CD4-positive, CD25-positive, alpha-beta regulatory T cell (primary cell): Measurements from ENCODE around the gene EDC4. TPM values are rescaled to one million over a fixed set of nuclear protein-coding genes. Genes with fewer than 3 reads are reported as not detected.
A peak's percentile ranks its signal among the peaks of the same experiment; 100 is the strongest.

Experiments used
- ATAC-seq, 2 donors: fragments of 150-1000 bp; cut with Tn5 transposase; one replicate each; pipeline ENCODE4 v1.10.0; 2021; ENCODE audit warnings: low read depth in 2 of 2, moderate number of reproducible peaks in 2 of 2, moderate library complexity in 1 of 2
- DNase-seq, 3 donors: peaks; one replicate each; pipeline versions ENCODE4 v3.0.0 to v3.0.0-alpha.2; 2012 to 2022; ENCODE audit warnings: mixed read lengths in 1 of 3
- H3K27ac ChIP-seq: one replicate; pipeline ENCODE4 v1.7.0; 2013; ENCODE audit warnings: mild to moderate bottlenecking, low read length; ENCODE audit not compliant: insufficient read depth, poor library complexity, severe bottlenecking
- H3K27me3 ChIP-seq: one replicate; pipeline ENCODE4 v1.7.0; 2013; ENCODE audit warnings: low read length; ENCODE audit not compliant: control insufficient read depth, insufficient read depth
- H3K36me3 ChIP-seq: one replicate; pipeline ENCODE4 v1.7.0; 2013; ENCODE audit warnings: mild to moderate bottlenecking, low read length, moderate library complexity; ENCODE audit not compliant: control insufficient read depth, insufficient read depth
- H3K4me1 ChIP-seq: 2 replicates; pipeline ENCODE4 v1.7.0; 2013; ENCODE audit warnings: mild to moderate bottlenecking, low read length; ENCODE audit not compliant: insufficient read depth, control insufficient read depth, poor library complexity, severe bottlenecking
- H3K4me3 ChIP-seq: one replicate; pipeline ENCODE4 v1.7.0; 2013; ENCODE audit warnings: low read depth, mild to moderate bottlenecking, low read length, moderate library complexity
- H3K9me3 ChIP-seq, 2 experiments: 1 replicate in 1 of 2; 2 replicates in 1 of 2; pipeline ENCODE4 v1.7.0; 2013; ENCODE audit warnings: low read length in 2 of 2, mild to moderate bottlenecking in 1 of 2, moderate library complexity in 1 of 2; ENCODE audit not compliant: control insufficient read depth in 2 of 2
- H3K27ac Mint-ChIP-seq, 3 donors: one replicate each; pipeline ENCODE4 v1.8.0; 2020 to 2022; ENCODE audit warnings: mild to moderate bottlenecking in 3 of 3, mixed read lengths in 3 of 3, moderate library complexity in 2 of 3
- H3K27me3 Mint-ChIP-seq: one replicate; pipeline ENCODE4 v1.8.0; 2022; ENCODE audit warnings: mild to moderate bottlenecking, mixed read lengths
- H3K36me3 Mint-ChIP-seq: one replicate; pipeline ENCODE4 v1.8.0; 2020; ENCODE audit warnings: mixed read lengths
- H3K4me1 Mint-ChIP-seq, 4 donors: one replicate each; pipeline ENCODE4 v1.8.0; 2020 to 2022; ENCODE audit warnings: mixed read lengths in 4 of 4, mild to moderate bottlenecking in 1 of 4
- H3K4me3 Mint-ChIP-seq, 4 donors: one replicate each; pipeline ENCODE4 v1.8.0; 2020 to 2022; ENCODE audit warnings: mild to moderate bottlenecking in 4 of 4, mixed read lengths in 4 of 4, moderate library complexity in 3 of 4
- H3K9me3 Mint-ChIP-seq, 7 donors: one replicate each; pipeline ENCODE4 v1.8.0; 2020 to 2022; ENCODE audit warnings: mixed read lengths in 7 of 7, mild to moderate bottlenecking in 3 of 7, moderate library complexity in 2 of 7
- polyA plus RNA-seq, 4 donors: library from polyadenylated mRNA; unstranded; fragments of 300-500 nt; fragmentation: Illumina TruSeq; gene quantifications; one replicate each; pipeline ENCODE4 v1.2.3, GENCODE V29; 2021
- total RNA-seq: library from RNA; stranded (reverse); gene quantifications from one replicate; pipeline ENCODE4 v1.2.3, GENCODE V29; 2022

The EDC4 gene
- total and polyA plus RNA-seq, 5 donors from 2014 or later: 24.7 to 103 (median 37.9) TPM

DNA sequence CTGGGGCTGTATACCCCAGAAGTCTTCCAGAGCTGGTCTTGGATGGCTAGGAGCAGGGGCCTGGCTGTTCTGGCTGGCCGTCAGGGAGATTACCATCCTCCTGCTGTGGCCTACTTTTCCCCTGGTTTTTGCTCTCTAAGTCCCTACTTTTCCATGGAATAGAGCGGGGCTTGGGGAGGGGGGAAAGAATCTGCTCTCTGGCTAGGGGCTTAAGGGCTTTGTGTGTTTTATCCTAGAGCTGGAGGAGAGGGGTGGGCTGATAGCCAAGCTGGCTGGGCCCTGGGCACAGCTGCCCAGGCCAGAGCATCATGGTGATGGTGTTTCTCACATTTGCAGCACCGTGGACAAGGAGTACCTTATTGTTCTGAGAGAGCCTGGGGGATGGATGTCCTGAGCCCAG is 15.5 kb downstream of the EDC4 start:
- peaks cover 8% of the 10 kb centered on the region for H3K36me3 Mint-ChIP-seq
- no peak overlapping the region for H3K27ac ChIP-seq
- peaks cover 9% of the 10 kb centered on the region for H3K36me3 ChIP-seq
- no peak overlapping the region for H3K4me3 ChIP-seq
- H3K4me1 ChIP-seq: peaks cover 4% of the 10 kb centered on the region
- no peak overlapping the region for H3K27ac Mint-ChIP-seq
- H3K27me3 ChIP-seq: no peaks in the 10 kb centered on the region
- ATAC-seq (no peak), DNase-seq (no peak)
- peaks cover 4 to 9% (median 8%) of the 10 kb centered on the region in 4 donors for H3K4me1 Mint-ChIP-seq
- no peaks in the 10 kb centered on the region for H3K9me3 Mint-ChIP-seq
- no peaks in the 10 kb centered on the region for H3K27me3 Mint-ChIP-seq
- H3K9me3 ChIP-seq: no peaks in the 10 kb centered on the region
- H3K4me3 Mint-ChIP-seq: no peak overlapping the region

DNA sequence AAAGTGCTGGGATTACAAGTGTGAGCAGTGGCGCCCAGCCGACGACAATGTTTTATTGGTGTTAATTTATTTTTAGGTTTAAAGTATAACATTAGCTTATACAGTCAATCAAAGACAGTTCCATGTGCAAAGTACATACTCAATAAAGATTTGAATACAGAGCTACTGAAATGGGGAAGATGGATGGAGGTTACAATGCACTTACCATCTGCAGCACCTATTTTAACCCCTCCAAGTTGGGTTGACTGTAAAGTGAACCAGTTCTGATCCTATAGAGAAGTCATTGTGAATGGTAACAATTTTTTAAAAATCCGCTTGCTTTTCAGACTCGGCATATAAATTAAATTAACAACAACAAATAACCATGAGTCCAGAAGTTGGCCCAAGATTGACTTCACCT is 19.5 kb downstream of the EDC4 start:
- Histone ChIP-seq H3K27me3 (no peaks in the 10 kb centered on the region), H3K4me3 (peak overlapping the region; percentile 93), H3K27ac (peak overlapping the region; percentile 86), H3K36me3 (no peaks in the 10 kb centered on the region), H3K4me1 (peaks cover 18% of the 10 kb centered on the region), H3K9me3 (no peaks in the 10 kb centered on the region)
- Mint-ChIP-seq H3K27ac (peak overlapping the region in 2 of 3 donors; percentile 90 to 97), H3K27me3 (no peaks in the 10 kb centered on the region), H3K9me3 (no peaks in the 10 kb centered on the region), H3K4me3 (peak overlapping the region; percentile 89 to 99 (median 92)), H3K4me1 (peaks cover 14 to 47% (median 30%) of the 10 kb centered on the region in 4 donors), H3K36me3 (no peaks in the 10 kb centered on the region)
- ATAC-seq: no peak
- DNase-seq: no peak

DNA sequence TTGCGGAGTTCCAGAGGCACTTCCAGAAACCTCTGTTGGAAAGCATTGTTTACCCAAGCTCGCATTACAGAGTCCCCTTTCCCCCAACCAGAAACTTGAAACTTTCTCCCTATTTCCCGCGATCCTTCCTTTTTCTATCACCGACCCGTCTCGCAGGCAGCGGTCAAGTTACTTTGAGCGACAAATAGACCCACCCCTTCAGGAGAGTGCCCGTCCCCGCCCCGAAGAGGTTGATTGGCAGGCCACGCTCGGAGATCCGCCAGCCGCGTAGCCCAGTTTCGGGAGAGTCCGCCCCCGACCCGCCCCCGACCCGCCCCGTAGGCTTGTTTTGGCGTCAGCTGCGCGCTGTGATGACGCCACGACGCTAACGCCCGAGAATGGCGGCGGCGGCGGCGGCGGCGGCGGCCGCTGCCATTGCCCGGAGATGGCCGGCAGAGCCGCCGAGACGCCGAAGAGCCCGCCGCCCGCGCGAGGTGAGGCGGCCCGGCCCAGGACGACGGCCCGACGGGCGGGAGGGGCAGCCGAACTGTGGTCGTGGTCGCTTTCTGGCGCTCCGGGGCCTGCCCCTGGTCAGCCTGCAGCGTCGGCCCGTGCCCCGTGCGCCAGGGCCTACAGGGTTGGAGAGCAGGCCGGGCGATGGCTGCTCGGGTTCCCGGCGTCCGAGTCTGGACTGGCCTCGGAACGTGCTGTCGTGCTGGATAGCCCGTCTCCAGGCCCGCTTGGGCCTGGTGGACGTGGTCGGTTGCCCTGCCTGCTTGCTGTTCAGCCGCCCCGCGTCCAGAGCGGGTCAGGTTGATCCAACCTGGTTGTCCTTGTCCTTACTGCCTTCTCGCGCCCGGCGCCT is 20.3 kb downstream of the EDC4 start, which contains the start of gene PSKH1:
PSKH1 (plus strand) TSS at position 356 of the 844 bp plus-strand sequence. CDS start 15,496 bp downstream, outside the sequence.
- H3K9me3 ChIP-seq: no peaks in the 10 kb centered on the region
- Mint-ChIP-seq H3K27me3 (no peaks in the 10 kb centered on the region), H3K4me1 (peaks cover 14 to 49% (median 32%) of the 10 kb centered on the region in 4 donors), H3K27ac (peak within 1 kb of the TSS; percentile 80 to 97 (median 97)), H3K36me3 (no peaks in the 10 kb centered on the region), H3K4me3 (peak within 1 kb of the TSS; percentile 95 to 99 (median 98)), H3K9me3 (no peaks in the 10 kb centered on the region)
- no peaks in the 10 kb centered on the region for H3K36me3 ChIP-seq
- H3K4me1 ChIP-seq: peaks cover 18% of the 10 kb centered on the region
- H3K27me3 ChIP-seq: no peaks in the 10 kb centered on the region
- peak within 1 kb of the TSS; percentile 93 for H3K4me3 ChIP-seq
- peak within 1 kb of the TSS; percentile 86 for H3K27ac ChIP-seq
- ATAC-seq (peak; percentile 98 to 99), DNase-seq (peak; percentile 89 to 96 (median 93))

DNA sequence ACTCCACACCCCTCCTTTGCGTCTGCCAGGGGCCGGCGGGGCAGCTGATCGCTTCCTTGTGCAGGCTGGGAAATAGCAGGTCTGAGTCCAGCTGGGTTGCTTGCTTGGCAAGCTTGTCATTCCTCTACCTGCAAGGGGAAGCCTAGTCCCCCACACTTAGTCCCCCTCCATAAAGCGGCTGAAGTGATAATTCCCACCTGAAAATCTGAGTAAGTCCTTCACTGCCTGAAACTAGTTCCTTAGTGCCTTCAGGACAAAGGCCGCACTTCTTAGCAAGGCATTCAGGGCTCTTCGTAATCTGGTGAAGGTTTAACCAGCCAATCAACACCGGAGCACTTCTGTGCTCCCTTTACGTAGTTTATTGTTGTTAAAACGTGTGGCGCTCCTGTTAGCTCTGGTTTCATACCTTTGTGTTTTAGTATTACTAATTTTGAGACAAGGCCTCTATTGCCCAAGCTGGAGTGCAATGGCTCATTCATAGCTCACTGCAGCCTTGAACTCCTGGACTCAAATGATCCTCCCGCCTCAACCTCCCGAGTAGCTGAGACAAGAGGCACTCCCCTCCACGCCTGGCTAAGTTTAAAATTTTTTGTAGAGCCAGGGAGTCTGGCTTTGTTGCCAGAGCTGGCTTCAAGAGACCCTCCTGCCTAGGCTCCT is 21.0 kb downstream of the EDC4 start:
- Histone ChIP-seq H3K4me1 (peaks cover 18% of the 10 kb centered on the region), H3K9me3 (no peaks in the 10 kb centered on the region), H3K27ac (peak overlapping the region; percentile 86), H3K27me3 (no peaks in the 10 kb centered on the region), H3K36me3 (no peaks in the 10 kb centered on the region), H3K4me3 (peak overlapping the region; percentile 87)
- Mint-ChIP-seq H3K9me3 (no peaks in the 10 kb centered on the region), H3K27ac (peak overlapping the region; percentile 80 to 97 (median 97)), H3K27me3 (no peaks in the 10 kb centered on the region), H3K4me3 (peak overlapping the region; percentile 95 to 99 (median 98)), H3K4me1 (peaks cover 14 to 55% (median 32%) of the 10 kb centered on the region in 4 donors), H3K36me3 (no peaks in the 10 kb centered on the region)
- no peak for ATAC-seq
- DNase-seq: peak in 1 of 3 donors; percentile 45

GRCh38 chr16:67897231-67897630 is 24.4 kb downstream of the EDC4 start:
- Mint-ChIP-seq H3K4me3 (peak overlapping the region in 1 of 4 donors; percentile 9), H3K4me1 (peaks cover 14 to 68% (median 41%) of the 10 kb centered on the region in 4 donors), H3K27me3 (no peaks in the 10 kb centered on the region), H3K27ac (no peak overlapping the region), H3K9me3 (no peaks in the 10 kb centered on the region), H3K36me3 (peaks cover 4% of the 10 kb centered on the region)
- no peak for ATAC-seq
- Histone ChIP-seq H3K4me3 (no peak overlapping the region), H3K36me3 (no peaks in the 10 kb centered on the region), H3K27me3 (no peaks in the 10 kb centered on the region), H3K9me3 (no peaks in the 10 kb centered on the region), H3K4me1 (peaks cover 18% of the 10 kb centered on the region), H3K27ac (no peak overlapping the region)
- no peak for DNase-seq

DNA sequence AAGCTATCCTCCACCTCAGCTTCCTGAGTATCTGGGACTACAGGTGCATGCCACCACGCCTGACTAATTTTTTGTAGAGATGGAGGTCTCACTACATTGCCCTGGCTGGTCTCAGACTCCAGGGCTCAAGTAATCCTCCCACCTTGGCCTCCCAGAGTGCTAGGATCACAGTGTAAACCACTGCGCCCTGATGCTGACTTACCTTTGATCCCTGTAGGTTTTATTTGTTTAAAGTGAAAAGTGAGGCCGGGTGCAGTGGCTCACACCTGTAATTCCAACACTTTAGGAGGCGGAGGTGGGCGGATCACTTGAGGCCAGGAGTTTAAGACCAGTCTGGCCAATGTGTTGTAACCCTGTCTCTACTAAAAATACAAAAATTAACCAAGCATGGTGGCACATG is 28.9 kb downstream of the EDC4 start:
- Mint-ChIP-seq H3K4me3 (no peak overlapping the region), H3K27ac (no peak overlapping the region), H3K4me1 (peaks cover 6 to 41% (median 23%) of the 10 kb centered on the region in 4 donors), H3K36me3 (peaks cover 9% of the 10 kb centered on the region), H3K27me3 (no peaks in the 10 kb centered on the region), H3K9me3 (no peaks in the 10 kb centered on the region)
- Histone ChIP-seq H3K9me3 (no peaks in the 10 kb centered on the region), H3K27me3 (no peaks in the 10 kb centered on the region), H3K36me3 (no peaks in the 10 kb centered on the region), H3K27ac (no peak overlapping the region), H3K4me3 (no peak overlapping the region), H3K4me1 (no peaks in the 10 kb centered on the region)
- DNase-seq: no peak
- no peak for ATAC-seq

DNA sequence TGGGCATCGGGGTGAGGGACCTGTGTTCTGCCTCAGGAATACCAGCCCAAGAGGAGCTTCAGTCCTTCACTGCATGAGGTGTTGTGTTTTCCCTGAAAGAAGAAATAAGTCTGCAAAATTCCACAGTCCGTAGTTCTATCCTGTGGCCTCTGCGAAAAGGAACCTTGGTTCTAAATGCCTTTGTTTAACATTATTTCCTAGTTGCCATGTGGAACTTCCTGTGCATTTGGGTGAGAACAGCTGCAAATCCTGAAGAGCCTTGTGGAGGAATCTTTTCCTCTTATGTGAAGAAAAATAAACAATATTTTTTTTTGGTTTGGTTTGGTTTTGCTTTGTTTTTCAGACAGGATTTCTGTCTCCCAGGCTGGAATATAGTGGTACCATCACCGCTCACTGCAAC is 30.0 kb downstream of the EDC4 start:
- Mint-ChIP-seq H3K27me3 (no peaks in the 10 kb centered on the region), H3K4me1 (peaks cover 6 to 34% (median 15%) of the 10 kb centered on the region in 4 donors), H3K4me3 (no peak overlapping the region), H3K36me3 (peaks cover 13% of the 10 kb centered on the region), H3K9me3 (no peaks in the 10 kb centered on the region), H3K27ac (peak overlapping the region in 1 of 3 donors; percentile 58)
- H3K27me3 ChIP-seq: no peaks in the 10 kb centered on the region
- H3K27ac ChIP-seq: no peak overlapping the region
- ATAC-seq (no peak), DNase-seq (no peak)
- no peaks in the 10 kb centered on the region for H3K36me3 ChIP-seq
- no peaks in the 10 kb centered on the region for H3K9me3 ChIP-seq
- no peak overlapping the region for H3K4me3 ChIP-seq
- no peaks in the 10 kb centered on the region for H3K4me1 ChIP-seq
